Activated T-helper 1 cell treated with anti-CD3 and anti-CD28 coated beads, Interleukin-12 subunit alpha, Interleukin-12 subunit beta, Interleukin-2, Interleukin-4 antibody, amounts not matched to agents 30 ng/mL and 10 ng/mL and 1 ng/mL, durations not matched to agents 14 hours and 24 hours and 36 hours (primary cell): ENCODE results near the gene SLC39A10. TPM values are rescaled to one million over a fixed set of nuclear protein-coding genes. Genes with fewer than 3 reads are reported as not detected.

Experiments
- DNase-seq: peaks from one replicate; pipeline ENCODE4 v3.0.0; 2021; ENCODE audit warnings: low spot score
- H3K27ac Mint-ChIP-seq: one replicate; pipeline ENCODE4 v1.8.0; 2021; ENCODE audit warnings: mild to moderate bottlenecking, mixed read lengths
- H3K27me3 Mint-ChIP-seq: one replicate; pipeline ENCODE4 v1.8.0; 2022; ENCODE audit warnings: mild to moderate bottlenecking, moderate library complexity, mixed read lengths; ENCODE audit not compliant: insufficient read depth
- H3K36me3 Mint-ChIP-seq: one replicate; pipeline ENCODE4 v1.8.0; 2021; ENCODE audit warnings: low read depth, mixed read lengths
- H3K4me1 Mint-ChIP-seq: one replicate; pipeline ENCODE4 v1.8.0; 2021; ENCODE audit warnings: low read depth, mixed read lengths
- H3K4me3 Mint-ChIP-seq: one replicate; pipeline ENCODE4 v1.8.0; 2021; ENCODE audit warnings: mild to moderate bottlenecking, moderate library complexity, mixed read lengths
- H3K9me3 Mint-ChIP-seq: one replicate; pipeline ENCODE4 v1.8.0; 2021; ENCODE audit warnings: mixed read lengths
- intact Hi-C: fragments of 100-400 bp; cut with micrococcal nuclease; formaldehyde crosslinking; loops from one replicate; pipeline ENCODE4 v1.15.1; 2024
- total RNA-seq: library from RNA; stranded (reverse); gene quantifications from 2 replicates; pipeline ENCODE4 v1.2.3, GENCODE V29; 2022

Gene SLC39A10, protein sequence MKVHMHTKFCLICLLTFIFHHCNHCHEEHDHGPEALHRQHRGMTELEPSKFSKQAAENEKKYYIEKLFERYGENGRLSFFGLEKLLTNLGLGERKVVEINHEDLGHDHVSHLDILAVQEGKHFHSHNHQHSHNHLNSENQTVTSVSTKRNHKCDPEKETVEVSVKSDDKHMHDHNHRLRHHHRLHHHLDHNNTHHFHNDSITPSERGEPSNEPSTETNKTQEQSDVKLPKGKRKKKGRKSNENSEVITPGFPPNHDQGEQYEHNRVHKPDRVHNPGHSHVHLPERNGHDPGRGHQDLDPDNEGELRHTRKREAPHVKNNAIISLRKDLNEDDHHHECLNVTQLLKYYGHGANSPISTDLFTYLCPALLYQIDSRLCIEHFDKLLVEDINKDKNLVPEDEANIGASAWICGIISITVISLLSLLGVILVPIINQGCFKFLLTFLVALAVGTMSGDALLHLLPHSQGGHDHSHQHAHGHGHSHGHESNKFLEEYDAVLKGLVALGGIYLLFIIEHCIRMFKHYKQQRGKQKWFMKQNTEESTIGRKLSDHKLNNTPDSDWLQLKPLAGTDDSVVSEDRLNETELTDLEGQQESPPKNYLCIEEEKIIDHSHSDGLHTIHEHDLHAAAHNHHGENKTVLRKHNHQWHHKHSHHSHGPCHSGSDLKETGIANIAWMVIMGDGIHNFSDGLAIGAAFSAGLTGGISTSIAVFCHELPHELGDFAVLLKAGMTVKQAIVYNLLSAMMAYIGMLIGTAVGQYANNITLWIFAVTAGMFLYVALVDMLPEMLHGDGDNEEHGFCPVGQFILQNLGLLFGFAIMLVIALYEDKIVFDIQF
- 32.4 and 32.5 TPM in 2 replicates for total RNA-seq

DNA sequence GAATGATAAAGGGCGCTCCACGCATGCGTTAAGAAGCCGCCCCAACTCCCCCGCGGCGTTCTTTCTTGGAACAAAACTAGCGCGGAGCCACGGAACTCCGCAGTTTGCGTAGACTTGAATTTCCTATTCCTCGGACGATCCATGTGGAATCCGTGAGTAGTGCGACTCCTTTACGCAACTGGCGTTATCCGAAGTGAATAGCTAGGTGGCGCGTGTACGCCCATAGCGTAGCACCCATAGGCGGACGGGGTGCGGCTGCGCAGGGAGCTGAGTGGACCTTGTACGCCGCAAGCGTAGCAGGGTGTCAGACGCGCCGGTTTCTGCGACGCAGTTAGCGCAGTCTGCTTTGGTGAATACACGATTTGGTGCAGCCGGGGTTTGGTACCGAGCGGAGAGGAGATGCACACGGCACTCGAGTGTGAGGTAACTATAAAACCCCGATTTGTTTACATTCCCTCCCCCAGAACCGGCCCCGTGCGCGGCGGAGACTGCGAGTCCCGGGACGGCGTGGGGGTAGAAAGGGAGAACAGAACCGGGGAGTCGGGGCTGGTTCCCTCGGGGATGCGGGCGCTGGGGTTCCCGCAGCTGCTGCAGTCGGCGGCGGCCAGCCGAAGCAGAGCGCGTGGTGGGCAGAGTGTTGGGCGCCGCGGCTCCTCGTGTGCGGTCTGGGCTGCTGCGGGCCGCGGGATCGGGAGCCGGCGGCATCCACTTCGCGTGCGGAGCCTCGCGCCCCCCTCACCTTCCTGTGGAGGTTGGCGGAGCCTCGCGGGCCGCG lies at the start of gene SLC39A10:
Gene SLC39A10 (plus strand): TSS at position 368 of the 775 bp plus-strand sequence. CDS start 22,817 bp downstream, outside the sequence.
- Mint-ChIP-seq H3K36me3 (peaks cover 27% of the 10 kb centered on the region), H3K4me1 (peaks cover 32% of the 10 kb centered on the region), H3K27ac (peak within 1 kb of the TSS; percentile 100), H3K27me3 (no peaks in the 10 kb centered on the region), H3K9me3 (no peaks in the 10 kb centered on the region), H3K4me3 (peak within 1 kb of the TSS; percentile 99)
- intact Hi-C loops, result loop anchor here (1.0 to 5.0 kb wide), 10 partner anchors 98 to 1270 kb away; partner anchors contain the start of genes CCDC150, DNAH7 and PGAP1
- peak; percentile 97 for DNase-seq

DNA sequence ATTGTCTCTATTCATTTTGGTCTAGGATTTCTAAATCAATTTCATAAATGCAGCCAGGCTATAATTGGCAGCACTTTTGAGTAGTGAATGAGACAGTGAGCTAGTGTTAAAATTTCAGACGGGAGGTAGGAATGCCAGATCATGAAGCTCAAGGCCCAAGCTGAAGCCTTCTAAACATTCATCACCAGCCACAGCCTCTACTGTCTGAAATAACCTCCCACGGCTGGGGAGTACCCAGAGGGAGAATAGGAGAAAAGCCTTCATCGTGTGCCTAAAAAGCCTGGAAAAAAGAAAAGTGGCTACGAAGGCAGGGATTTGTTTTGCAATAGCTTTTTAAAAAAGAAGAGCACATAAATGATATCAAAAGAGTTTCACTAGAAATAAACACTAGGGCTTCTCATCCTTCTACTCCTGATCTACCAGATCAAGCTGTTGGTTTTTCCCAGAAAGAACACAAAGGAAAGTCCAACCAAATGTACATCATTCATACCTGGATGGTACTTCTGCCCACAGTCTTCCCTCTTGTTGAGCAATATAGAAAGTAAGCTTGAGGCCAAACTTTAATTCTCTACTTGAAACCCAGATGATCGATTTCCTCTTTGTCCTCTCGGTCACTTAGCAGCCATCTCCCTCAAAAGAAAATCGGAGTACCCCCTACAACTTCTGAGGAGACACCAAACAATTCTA lies 48.1 kb upstream of the SLC39A10 start:
- intact Hi-C loops, result no loop called here
- no peak for DNase-seq
- peaks cover 2% of the 10 kb centered on the region for H3K36me3 Mint-ChIP-seq
- H3K4me3 Mint-ChIP-seq, result no peak overlapping the region
- H3K4me1 Mint-ChIP-seq, result peaks cover 32% of the 10 kb centered on the region
- H3K27ac Mint-ChIP-seq, result peak overlapping the region; percentile 19
- H3K9me3 Mint-ChIP-seq, result no peaks in the 10 kb centered on the region
- peaks cover 2% of the 10 kb centered on the region for H3K27me3 Mint-ChIP-seq

DNA sequence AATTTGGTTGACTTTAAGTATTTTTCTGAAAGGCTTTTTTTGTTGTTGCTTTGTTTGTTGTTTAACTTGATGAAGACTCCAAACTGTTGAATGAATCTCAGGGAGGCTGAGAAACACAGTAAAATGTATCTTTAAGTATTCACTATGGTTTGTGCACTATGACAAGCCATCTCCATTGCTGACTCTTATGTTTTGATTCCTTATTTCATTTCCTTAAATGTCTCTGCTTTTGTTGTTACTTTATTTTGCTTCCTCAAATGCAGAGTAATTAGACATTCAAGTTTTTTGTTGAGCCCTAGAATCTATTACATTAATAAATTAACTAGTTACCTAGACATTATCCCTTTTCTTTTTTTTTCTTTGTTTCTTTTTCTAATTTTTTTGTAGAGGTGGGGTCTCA lies 46.3 kb upstream of the SLC39A10 start:
- peaks cover 29% of the 10 kb centered on the region for H3K4me1 Mint-ChIP-seq
- H3K9me3 Mint-ChIP-seq, result no peaks in the 10 kb centered on the region
- peaks cover 2% of the 10 kb centered on the region for H3K27me3 Mint-ChIP-seq
- peaks cover 2% of the 10 kb centered on the region for H3K36me3 Mint-ChIP-seq
- intact Hi-C loops, result no loop called here
- no peak for DNase-seq
- no peak overlapping the region for H3K27ac Mint-ChIP-seq
- H3K4me3 Mint-ChIP-seq, result no peak overlapping the region

DNA sequence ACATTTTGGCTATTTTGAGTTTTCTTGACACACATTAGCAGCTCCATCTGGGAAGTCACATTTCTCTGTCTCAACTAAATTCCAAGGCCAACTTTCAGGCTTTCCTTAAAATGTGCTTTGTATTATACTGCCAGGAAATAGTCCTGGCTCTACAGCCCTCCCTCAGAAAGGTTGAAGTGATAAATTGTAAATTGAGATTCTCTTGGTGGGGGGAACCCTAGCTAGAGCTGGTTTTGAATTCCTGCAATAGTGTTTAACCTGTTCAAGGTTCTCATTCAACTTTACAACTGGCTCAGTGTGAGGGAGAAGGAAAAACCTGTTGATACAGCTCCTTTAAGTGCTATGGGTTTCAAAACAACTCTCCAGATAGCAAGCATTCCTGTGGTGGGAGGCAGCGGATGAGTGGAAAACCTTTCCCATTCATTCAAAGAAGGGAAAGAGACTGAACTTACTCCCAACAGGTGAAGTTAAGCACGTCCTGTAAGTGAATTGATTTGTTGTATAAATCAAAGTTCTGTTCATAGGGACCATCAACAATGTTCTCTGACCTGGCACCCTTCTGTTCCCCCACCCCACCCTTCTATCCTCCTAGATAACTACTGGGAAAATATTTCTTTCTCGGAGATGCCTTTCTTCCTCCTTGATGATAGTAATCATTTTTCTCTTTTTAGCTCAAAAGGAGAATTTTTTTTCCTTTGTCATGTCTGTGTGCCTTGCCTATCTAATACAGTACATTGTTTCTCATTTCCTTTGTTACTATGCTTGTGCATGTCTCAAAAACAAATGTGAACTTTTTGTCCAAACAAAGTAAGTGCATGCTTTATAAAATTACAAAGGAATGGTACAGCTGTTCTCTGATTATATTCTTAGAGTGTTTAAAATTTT lies 44.2 kb upstream of the SLC39A10 start:
- Mint-ChIP-seq H3K27ac (no peak overlapping the region), H3K4me1 (peaks cover 22% of the 10 kb centered on the region), H3K36me3 (no peaks in the 10 kb centered on the region), H3K4me3 (no peak overlapping the region), H3K9me3 (no peaks in the 10 kb centered on the region), H3K27me3 (no peaks in the 10 kb centered on the region)
- intact Hi-C loops, result no loop called here
- no peak for DNase-seq

DNA sequence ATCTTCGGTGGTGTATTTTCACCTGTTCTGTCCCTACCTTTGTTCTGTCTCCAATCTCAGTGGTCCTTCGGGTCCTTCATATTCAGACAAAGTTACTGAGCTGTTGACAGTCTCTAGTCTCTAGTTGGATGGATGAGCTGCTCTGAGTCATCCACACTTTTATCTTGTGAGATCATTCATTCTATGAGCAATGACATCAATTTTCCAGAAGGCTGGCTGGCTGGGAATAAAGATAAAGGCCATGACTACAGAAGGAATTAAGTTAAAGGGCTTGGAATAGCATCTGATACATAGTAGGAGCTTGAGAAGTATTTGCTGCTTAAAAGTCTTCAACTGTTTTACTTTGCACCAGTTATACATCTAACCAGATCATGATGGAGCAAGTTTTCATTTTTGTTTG lies 43.1 kb upstream of the SLC39A10 start:
- intact Hi-C loops, result no loop called here
- no peak overlapping the region for H3K4me3 Mint-ChIP-seq

DNA sequence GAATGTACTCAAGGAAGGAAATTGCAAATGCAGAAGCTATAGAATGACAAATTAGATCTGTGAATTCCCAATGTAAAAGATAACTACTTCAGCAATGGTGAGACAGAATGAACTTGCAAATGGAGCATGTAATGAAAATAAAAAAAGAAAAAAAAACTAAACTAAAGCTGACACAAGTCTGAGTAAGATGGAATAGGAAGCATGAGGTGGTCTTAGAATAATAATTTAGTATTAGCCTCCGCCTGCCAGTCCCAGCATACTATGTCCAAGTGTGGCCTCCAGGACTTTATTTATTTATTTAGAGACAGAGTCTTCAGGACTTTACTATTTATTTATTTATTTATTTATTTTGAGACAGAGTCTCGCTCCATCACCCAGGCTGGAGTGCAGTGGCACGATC lies 37.4 kb upstream of the SLC39A10 start:
- DNase-seq, result no peak
- H3K27me3 Mint-ChIP-seq, result no peaks in the 10 kb centered on the region
- H3K9me3 Mint-ChIP-seq, result no peaks in the 10 kb centered on the region
- intact Hi-C loops, result no loop called here
- H3K4me3 Mint-ChIP-seq, result no peak overlapping the region
- no peaks in the 10 kb centered on the region for H3K36me3 Mint-ChIP-seq
- no peak overlapping the region for H3K27ac Mint-ChIP-seq
- no peaks in the 10 kb centered on the region for H3K4me1 Mint-ChIP-seq

More for the DNA sequence above, 43.1 kb upstream of the SLC39A10 start:
- H3K36me3 Mint-ChIP-seq, result no peaks in the 10 kb centered on the region
- no peak overlapping the region for H3K27ac Mint-ChIP-seq
- H3K9me3 Mint-ChIP-seq, result no peaks in the 10 kb centered on the region
- H3K27me3 Mint-ChIP-seq, result no peaks in the 10 kb centered on the region
- no peak for DNase-seq
- H3K4me1 Mint-ChIP-seq, result peaks cover 16% of the 10 kb centered on the region

DNA sequence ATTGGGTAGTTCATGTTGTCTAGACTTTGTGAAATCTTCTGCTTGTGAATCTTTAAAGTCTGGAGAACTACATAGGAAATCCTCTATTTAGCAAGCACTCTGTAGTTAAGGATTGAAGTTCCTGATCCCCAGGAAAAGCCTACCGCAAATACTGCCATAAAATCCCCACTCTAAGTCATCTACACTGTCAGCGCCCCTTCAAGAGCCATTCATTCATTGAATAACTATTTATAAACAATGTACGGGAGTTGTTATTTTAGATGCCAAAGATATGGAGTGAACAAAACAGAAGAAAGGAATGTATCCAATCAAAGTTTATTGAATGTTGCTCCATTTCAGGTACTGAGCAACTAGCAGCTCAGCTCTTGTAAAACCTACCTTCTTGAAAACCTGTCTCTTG lies 36.5 kb upstream of the SLC39A10 start:
- Mint-ChIP-seq H3K27me3 (no peaks in the 10 kb centered on the region), H3K4me1 (no peaks in the 10 kb centered on the region), H3K36me3 (no peaks in the 10 kb centered on the region), H3K9me3 (no peaks in the 10 kb centered on the region), H3K27ac (no peak overlapping the region), H3K4me3 (no peak overlapping the region)
- no peak for DNase-seq
- intact Hi-C loops, result no loop called here

DNA sequence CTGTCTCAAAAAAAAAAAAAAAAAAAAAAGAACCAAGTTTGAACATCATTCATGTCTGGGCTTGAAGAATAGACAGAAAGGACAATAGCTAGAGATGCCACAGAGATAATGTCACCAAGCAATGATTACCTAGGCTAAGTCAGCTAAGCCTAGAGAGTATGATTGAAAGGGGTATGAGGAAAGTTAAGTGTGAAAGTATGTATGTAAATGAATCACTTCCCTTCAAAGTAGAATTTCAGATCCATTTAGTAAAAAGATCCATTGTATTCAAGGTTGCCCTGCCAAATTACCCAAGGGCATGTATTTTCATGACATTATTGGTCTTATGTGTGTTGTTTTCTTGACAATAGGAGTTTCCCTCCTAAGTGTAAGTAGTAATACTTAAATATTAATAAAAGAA lies 34.1 kb upstream of the SLC39A10 start:
- H3K4me3 Mint-ChIP-seq, result no peak overlapping the region
- H3K27ac Mint-ChIP-seq, result no peak overlapping the region
- no peaks in the 10 kb centered on the region for H3K27me3 Mint-ChIP-seq
- intact Hi-C loops, result no loop called here
- peaks cover 6% of the 10 kb centered on the region for H3K4me1 Mint-ChIP-seq
- H3K36me3 Mint-ChIP-seq, result no peaks in the 10 kb centered on the region
- H3K9me3 Mint-ChIP-seq, result no peaks in the 10 kb centered on the region
- no peak for DNase-seq

DNA sequence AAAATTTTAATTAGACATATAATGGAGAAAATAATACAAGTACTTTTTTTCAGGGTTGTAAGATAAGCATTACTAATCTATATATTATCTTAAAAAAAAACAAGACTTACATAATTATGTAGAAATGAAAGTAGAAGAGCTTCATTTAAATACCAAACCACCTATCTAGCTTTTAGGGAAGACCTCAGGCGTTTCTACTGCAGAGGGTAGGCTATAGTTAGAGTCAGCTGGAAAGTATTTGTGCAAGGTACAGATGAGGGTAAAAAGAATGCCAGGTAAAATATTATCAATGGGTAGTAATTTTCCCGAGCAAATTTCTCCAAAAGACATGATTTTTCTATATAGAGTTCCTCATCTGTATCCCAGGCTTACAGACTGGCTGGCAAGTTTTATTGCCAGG lies 30.5 kb upstream of the SLC39A10 start:
- no peaks in the 10 kb centered on the region for H3K9me3 Mint-ChIP-seq
- H3K27me3 Mint-ChIP-seq, result no peaks in the 10 kb centered on the region
- intact Hi-C loops, result no loop called here

DNA sequence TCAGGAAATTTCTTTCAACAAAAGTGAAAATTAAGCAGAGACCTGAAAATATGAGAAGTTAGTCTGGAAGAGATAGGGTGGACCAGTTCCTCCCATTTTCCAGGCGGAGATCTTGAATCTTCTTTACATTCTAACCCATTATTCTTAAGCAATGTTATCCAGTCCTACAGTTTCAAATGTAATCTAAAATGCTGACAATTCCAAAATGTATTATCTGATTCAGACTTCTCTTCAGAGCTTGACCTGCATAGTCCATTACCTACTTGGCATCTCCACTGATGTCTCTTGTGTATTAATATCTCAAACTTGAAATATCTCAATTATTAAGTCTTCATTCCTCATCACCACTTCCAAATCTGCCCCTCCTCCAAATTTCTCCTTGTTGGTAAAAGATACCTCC lies 28.4 kb upstream of the SLC39A10 start:
- intact Hi-C loops, result no loop called here
- peaks cover 1% of the 10 kb centered on the region for H3K36me3 Mint-ChIP-seq
- H3K4me1 Mint-ChIP-seq, result peaks cover 6% of the 10 kb centered on the region
- H3K9me3 Mint-ChIP-seq, result no peaks in the 10 kb centered on the region
- H3K27ac Mint-ChIP-seq, result no peak overlapping the region
- no peak overlapping the region for H3K4me3 Mint-ChIP-seq
- DNase-seq, result no peak
- H3K27me3 Mint-ChIP-seq, result no peaks in the 10 kb centered on the region

More for the DNA sequence above, 30.5 kb upstream of the SLC39A10 start:
- Mint-ChIP-seq H3K4me3 (no peak overlapping the region), H3K36me3 (peaks cover 1% of the 10 kb centered on the region), H3K4me1 (peaks cover 6% of the 10 kb centered on the region), H3K27ac (no peak overlapping the region)
- DNase-seq, result no peak

DNA sequence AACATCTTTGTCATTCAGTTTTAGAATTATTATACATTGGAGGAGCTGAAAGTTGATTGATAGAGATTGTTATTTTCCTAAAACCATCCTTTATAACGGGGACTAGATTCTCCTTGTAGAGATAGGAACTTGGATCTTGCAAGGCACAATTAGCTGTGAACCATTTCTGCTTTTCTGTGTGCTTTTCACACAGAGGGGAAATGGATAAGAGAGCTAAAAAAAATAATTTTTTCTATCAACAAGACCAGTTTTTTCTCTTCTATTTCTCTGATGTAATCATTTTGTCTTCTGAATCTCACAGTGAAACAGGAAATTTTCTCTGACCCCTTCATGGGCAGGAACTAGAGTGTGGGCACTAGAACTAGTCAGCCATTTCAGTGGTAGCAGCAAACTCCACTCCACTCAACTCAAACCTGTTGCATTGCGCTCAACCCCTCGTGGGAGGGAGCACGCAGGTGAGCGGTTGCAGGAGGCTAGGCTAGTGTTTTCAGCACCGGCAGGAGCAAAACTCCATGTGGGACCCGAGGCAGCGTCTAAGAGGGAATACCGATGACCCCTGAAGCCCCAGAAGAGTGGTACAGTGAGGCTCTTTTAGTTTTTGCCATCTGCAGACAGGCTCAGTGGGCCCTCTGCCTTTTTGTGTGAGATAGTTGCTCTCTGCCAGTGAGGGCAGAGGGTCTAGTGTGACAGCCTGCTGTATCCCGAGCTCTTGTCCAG lies 24.0 kb upstream of the SLC39A10 start:
- peaks cover 1% of the 10 kb centered on the region for H3K36me3 Mint-ChIP-seq
- intact Hi-C loops, result no loop called here
- H3K27me3 Mint-ChIP-seq, result no peaks in the 10 kb centered on the region
- H3K4me1 Mint-ChIP-seq, result no peaks in the 10 kb centered on the region
- H3K27ac Mint-ChIP-seq, result no peak overlapping the region
- H3K4me3 Mint-ChIP-seq, result no peak overlapping the region
- H3K9me3 Mint-ChIP-seq, result no peaks in the 10 kb centered on the region
- no peak for DNase-seq
